Measurements from ENCODE around the gene PRKCA. TPM values are rescaled to one million over a fixed set of nuclear protein-coding genes. Genes with fewer than 3 reads are reported as not detected.
"Not testable (repeated sequence)": the region's sequence is repeated elsewhere in the genome, so short reads cannot be mapped to it uniquely, and the experiment has no call there.

Gene PRKCA
- total RNA-seq, 1 experiment from 2014 or later: 29.6 TPM

- no peaks in the 10 kb centered on the region for H3K27me3 Mint-ChIP-seq (ENCODE audit: insufficient read depth, unreplicated experiment)
- H3K27ac Mint-ChIP-seq (ENCODE audit: unreplicated experiment): no peak overlapping the region
- H3K4me1 ChIP-seq: no peaks in the 10 kb centered on the region
- H3K36me3 ChIP-seq (ENCODE audit: control insufficient read depth, insufficient read depth, low read length): no peaks in the 10 kb centered on the region
- H3K4me3 Mint-ChIP-seq (ENCODE audit: unreplicated experiment): no peak overlapping the region
- CTCF ChIA-PET: no interaction called here
- intact Hi-C loops (cut with micrococcal nuclease; ENCODE audit: unreplicated experiment): no loop called here
- no TSS peak for BruUV-seq (replicated peaks)
- no peaks in the 10 kb centered on the region for H3K9me3 ChIP-seq
- POLR2A ChIA-PET: no interaction called here
- TF ChIP-seq CTCF (IDR thresholded peaks at IDR 0.05; ENCODE audit: insufficient read depth in 1 of 2, low read depth in 1 of 2, low read length in 1 of 2, severe bottlenecking in 1 of 2, unreplicated experiment in 1 of 2): no peak
- DNase-seq: no peak
- H3K4me3 ChIP-seq (ENCODE audit: low read depth, low read length): no peak overlapping the region
- H3K36me3 Mint-ChIP-seq (ENCODE audit: insufficient read depth, unreplicated experiment): no peaks in the 10 kb centered on the region
- H3K9me3 Mint-ChIP-seq (ENCODE audit: unreplicated experiment): no peaks in the 10 kb centered on the region
- no peaks in the 10 kb centered on the region for H3K4me1 Mint-ChIP-seq (ENCODE audit: low read depth, unreplicated experiment)
- H3K27me3 ChIP-seq (replicated peaks; ENCODE audit: control insufficient read depth, insufficient read depth, low read length): no peaks in the 10 kb centered on the region
Observed at GRCh38 chr17:66357037-66357436, 54.6 kb downstream of the PRKCA start.

- Histone ChIP-seq H3K36me3 (ENCODE audit: control insufficient read depth, insufficient read depth, low read length) (no peaks in the 10 kb centered on the region), H3K9me3 (no peaks in the 10 kb centered on the region), H3K27me3 (replicated peaks; ENCODE audit: control insufficient read depth, insufficient read depth, low read length) (no peaks in the 10 kb centered on the region), H3K4me3 (ENCODE audit: low read depth, low read length) (no peak overlapping the region), H3K4me1 (no peaks in the 10 kb centered on the region)
- no peaks in the 10 kb centered on the region for H3K36me3 Mint-ChIP-seq (ENCODE audit: insufficient read depth, unreplicated experiment)
- DNase-seq: no peak
- BruUV-seq (replicated peaks): no TSS peak
- no peak for TF ChIP-seq CTCF (IDR thresholded peaks at IDR 0.05; ENCODE audit: insufficient read depth in 1 of 2, low read depth in 1 of 2, low read length in 1 of 2, severe bottlenecking in 1 of 2, unreplicated experiment in 1 of 2)
- ChIA-PET POLR2A (no interaction called here), CTCF (no interaction called here)
- no peaks in the 10 kb centered on the region for H3K4me1 Mint-ChIP-seq (ENCODE audit: low read depth, unreplicated experiment)
- H3K27me3 Mint-ChIP-seq (ENCODE audit: insufficient read depth, unreplicated experiment): no peaks in the 10 kb centered on the region
- intact Hi-C loops (cut with micrococcal nuclease; ENCODE audit: unreplicated experiment): no loop called here
- no peak overlapping the region for H3K27ac Mint-ChIP-seq (ENCODE audit: unreplicated experiment)
- no peak overlapping the region for H3K4me3 Mint-ChIP-seq (ENCODE audit: unreplicated experiment)
- no peaks in the 10 kb centered on the region for H3K9me3 Mint-ChIP-seq (ENCODE audit: unreplicated experiment)
Observed at GRCh38 chr17:66359351-66359750, 56.9 kb downstream of the PRKCA start.

GRCh38 chr17:66360961-66361565 is 58.6 kb downstream of the PRKCA start:
- H3K9me3 ChIP-seq; H3K36me3 ChIP-seq (ENCODE audit: control insufficient read depth, insufficient read depth, low read length); DNase-seq; CTCF ChIA-PET; H3K4me3 ChIP-seq (ENCODE audit: low read depth, low read length); H3K4me3 Mint-ChIP-seq (ENCODE audit: unreplicated experiment); H3K36me3 Mint-ChIP-seq (ENCODE audit: insufficient read depth, unreplicated experiment); POLR2A ChIA-PET; intact Hi-C loops (cut with micrococcal nuclease; ENCODE audit: unreplicated experiment); H3K9me3 Mint-ChIP-seq (ENCODE audit: unreplicated experiment); H3K27me3 Mint-ChIP-seq (ENCODE audit: insufficient read depth, unreplicated experiment); H3K27ac Mint-ChIP-seq (ENCODE audit: unreplicated experiment); BruUV-seq (replicated peaks); H3K27me3 ChIP-seq (replicated peaks; ENCODE audit: control insufficient read depth, insufficient read depth, low read length): not testable (repeated sequence)
- peaks cover 14% of the 10 kb centered on the region for H3K4me1 ChIP-seq
- peaks cover 11% of the 10 kb centered on the region for H3K4me1 Mint-ChIP-seq (ENCODE audit: low read depth, unreplicated experiment)

- Histone ChIP-seq H3K9me3 (no peaks in the 10 kb centered on the region), H3K4me3 (ENCODE audit: low read depth, low read length) (no peak overlapping the region), H3K4me1 (peaks cover 36% of the 10 kb centered on the region), H3K36me3 (ENCODE audit: control insufficient read depth, insufficient read depth, low read length) (no peaks in the 10 kb centered on the region), H3K27me3 (replicated peaks; ENCODE audit: control insufficient read depth, insufficient read depth, low read length) (no peaks in the 10 kb centered on the region)
- no peaks in the 10 kb centered on the region for H3K27me3 Mint-ChIP-seq (ENCODE audit: insufficient read depth, unreplicated experiment)
- intact Hi-C loops (cut with micrococcal nuclease; ENCODE audit: unreplicated experiment): no loop called here
- H3K9me3 Mint-ChIP-seq (ENCODE audit: unreplicated experiment): no peaks in the 10 kb centered on the region
- H3K4me1 Mint-ChIP-seq (ENCODE audit: low read depth, unreplicated experiment): peaks cover 30% of the 10 kb centered on the region
- ChIA-PET POLR2A (no interaction called here), CTCF (no interaction called here)
- peaks cover 5% of the 10 kb centered on the region for H3K36me3 Mint-ChIP-seq (ENCODE audit: insufficient read depth, unreplicated experiment)
- no peak for TF ChIP-seq CTCF (IDR thresholded peaks at IDR 0.05; ENCODE audit: insufficient read depth in 1 of 2, low read depth in 1 of 2, low read length in 1 of 2, severe bottlenecking in 1 of 2, unreplicated experiment in 1 of 2)
- no peak overlapping the region for H3K4me3 Mint-ChIP-seq (ENCODE audit: unreplicated experiment)
- H3K27ac Mint-ChIP-seq (ENCODE audit: unreplicated experiment): no peak overlapping the region
- no TSS peak for BruUV-seq (replicated peaks)
- no peak for DNase-seq
Observed at GRCh38 chr17:66364508-66364907, 62.1 kb downstream of the PRKCA start.

Data from Caco-2 (cell line).